HepG2 (cell line): ENCODE results near the gene LYPD3. TPM values are rescaled to one million over a fixed set of nuclear protein-coding genes. Genes with fewer than 3 reads are reported as not detected.

Experiments
- ELF1 ChIP-seq: sonication (generic); formaldehyde crosslinking; IDR thresholded peaks from 2 replicates; pipeline ENCODE4 v1.4.0; 2020; ENCODE audit warnings: missing genetic modification reagents
- FOXO1 ChIP-seq: sonication (generic); formaldehyde crosslinking; IDR thresholded peaks from 2 replicates; pipeline ENCODE4 v1.4.0; 2020; ENCODE audit warnings: missing genetic modification reagents
- NR2C2 ChIP-seq: sonication (generic); formaldehyde crosslinking; IDR thresholded peaks from 2 replicates; pipeline ENCODE4 v1.4.0; 2020; ENCODE audit warnings: missing genetic modification reagents, mild to moderate bottlenecking, moderate library complexity, borderline replicate concordance
- RORA ChIP-seq: sonication (generic); formaldehyde crosslinking; IDR thresholded peaks from 2 replicates; pipeline ENCODE4 v1.5.0; 2020; ENCODE audit warnings: mild to moderate bottlenecking, missing genetic modification reagents, moderate library complexity
- SCMH1 ChIP-seq: sonication (generic); formaldehyde crosslinking; IDR thresholded peaks from 2 replicates; pipeline ENCODE4 v1.9.0; 2021; ENCODE audit warnings: missing genetic modification reagents, mild to moderate bottlenecking, borderline replicate concordance
- SIN3A ChIP-seq: IDR thresholded peaks from 2 replicates; pipeline ENCODE4 v1.6.1; 2011; ENCODE audit warnings: low read depth, mild to moderate bottlenecking, control low read depth, low read length, borderline replicate concordance
- SRF ChIP-seq: IDR thresholded peaks from 2 replicates; pipeline ENCODE4 v1.6.1; 2011; ENCODE audit warnings: mild to moderate bottlenecking, low read depth, low read length, moderate library complexity
- SRSF1 ChIP-seq: fragments of 200-400 bp; formaldehyde crosslinking; optimal IDR thresholded peaks from 2 replicates; pipeline ENCODE3; 2017; ENCODE audit warnings: mild to moderate bottlenecking, low read depth, low read length, moderate library complexity
- TCF12 ChIP-seq, 2 experiments: fragments of 450-650 bp in 1 of 2; sonication (generic) in 1 of 2; formaldehyde crosslinking in 1 of 2; IDR thresholded peaks; 2 replicates each; pipeline versions ENCODE4 v1.6.1 to v1.8.0; 2017 to 2022; ENCODE audit warnings: antibody characterized with exemption in 1 of 2, mild to moderate bottlenecking in 1 of 2, missing genetic modification reagents in 1 of 2, moderate library complexity in 1 of 2
- TGIF2 ChIP-seq: IDR thresholded peaks from 2 replicates; pipeline ENCODE4 v1.6.1; 2016; ENCODE audit warnings: control low read depth, missing compliant biosample characterization
- YEATS4 ChIP-seq: sonication (generic); formaldehyde crosslinking; IDR thresholded peaks from 2 replicates; pipeline ENCODE4 v1.4.0; 2020; ENCODE audit warnings: missing genetic modification reagents, borderline replicate concordance
- ZC3H13 ChIP-seq: sonication (generic); formaldehyde crosslinking; IDR thresholded peaks from 2 replicates; pipeline ENCODE4 v1.8.1; 2023; ENCODE audit warnings: mild to moderate bottlenecking, missing genetic modification reagents, moderate library complexity
- ZMAT3 ChIP-seq: sonication (generic); formaldehyde crosslinking; conservative IDR thresholded peaks from 2 replicates; pipeline ENCODE4 v1.7.0; 2021; ENCODE audit warnings: missing genetic modification reagents
- ZNF143 ChIP-seq: sonication (generic); formaldehyde crosslinking; IDR thresholded peaks from 2 replicates; pipeline ENCODE4 v1.4.0; 2020; ENCODE audit warnings: missing genetic modification reagents
- ZNF256 ChIP-seq: sonication (generic); formaldehyde crosslinking; conservative IDR thresholded peaks from 2 replicates; pipeline ENCODE4 v1.4.0; 2020; ENCODE audit warnings: missing genetic modification reagents
- ZNF260 ChIP-seq: sonication (generic); formaldehyde crosslinking; IDR thresholded peaks from 2 replicates; pipeline ENCODE4 v1.4.0; 2020; ENCODE audit warnings: missing genetic modification reagents, low read depth, mild to moderate bottlenecking, borderline replicate concordance
- ZNF264 ChIP-seq: sonication (generic); formaldehyde crosslinking; IDR thresholded peaks from 2 replicates; pipeline ENCODE4 v1.4.0; 2020; ENCODE audit warnings: missing genetic modification reagents
- ZNF383 ChIP-seq: sonication (generic); formaldehyde crosslinking; IDR thresholded peaks from 2 replicates; pipeline ENCODE4 v1.4.0; 2020; ENCODE audit warnings: missing genetic modification reagents, mild to moderate bottlenecking, borderline replicate concordance
- ZNF431 ChIP-seq: sonication (generic); formaldehyde crosslinking; IDR thresholded peaks from 2 replicates; pipeline ENCODE4 v1.9.0; 2022; ENCODE audit warnings: missing genetic modification reagents, low read depth, mild to moderate bottlenecking, borderline replicate concordance
- ZNF446 ChIP-seq: sonication (generic); formaldehyde crosslinking; IDR thresholded peaks from 2 replicates; pipeline ENCODE4 v1.5.0; 2020; ENCODE audit warnings: mild to moderate bottlenecking, missing genetic modification reagents
- polyA plus RNA-seq, 8 experiments: library from polyadenylated mRNA; depleted of rRNA in 3 of 8; stranded (reverse) in 7 of 8; unstranded in 1 of 8; fragments of >200 nt; fragmentation: Illumina TruSeq in 4 of 8; extraction: Trizol in 4 of 8; gene quantifications; 2 replicates each; pipeline versions ENCODE4 v1.2.1 to v1.2.3, GENCODE V29; 2011 to 2016; ENCODE audit warnings: low read depth in 4 of 8, missing spikeins in 1 of 8, mixed read lengths in 1 of 8; ENCODE audit not compliant: insufficient read depth in 1 of 8
- total RNA-seq, 5 experiments: library from RNA; depleted of rRNA; stranded (reverse); fragments of >200 nt; fragmentation: Illumina TruSeq; extraction: Trizol; gene quantifications; 2 replicates each; pipeline ENCODE4 v1.2.3, GENCODE V29; 2016; ENCODE audit warnings: low read depth in 1 of 5
- TF ChIP-seq, protein P1 (sequence below), 2 experiments: fragments of 450-650 bp in 1 of 2; sonication (generic) in 1 of 2; formaldehyde crosslinking; IDR thresholded peaks; 2 replicates each; pipeline versions ENCODE4 v1.5.0 to v1.8.0; 2020 to 2022; ENCODE audit warnings: mild to moderate bottlenecking in 1 of 2, missing genetic modification reagents in 1 of 2
- TF ChIP-seq, protein P2 (sequence below): sonication (generic); formaldehyde crosslinking; IDR thresholded peaks from 2 replicates; pipeline ENCODE4 v1.8.0; 2022; ENCODE audit warnings: low read depth, missing genetic modification reagents
- TF ChIP-seq, protein P3 (sequence below): sonication (generic); formaldehyde crosslinking; IDR thresholded peaks from 2 replicates; pipeline ENCODE4 v1.5.1; 2020; ENCODE audit warnings: missing genetic modification reagents, mild to moderate bottlenecking, borderline replicate concordance
- TF ChIP-seq, protein P4 (sequence below): sonication (generic); formaldehyde crosslinking; IDR thresholded peaks from 2 replicates; pipeline ENCODE4 v1.5.0; 2020; ENCODE audit warnings: missing genetic modification reagents

Gene LYPD3
- total and polyA plus RNA-seq, 2 of the 13 experiments (the other 11 are each of a cell fraction or from before 2014, with no cell fraction given): 0.51 to 1.5 TPM

DNA sequence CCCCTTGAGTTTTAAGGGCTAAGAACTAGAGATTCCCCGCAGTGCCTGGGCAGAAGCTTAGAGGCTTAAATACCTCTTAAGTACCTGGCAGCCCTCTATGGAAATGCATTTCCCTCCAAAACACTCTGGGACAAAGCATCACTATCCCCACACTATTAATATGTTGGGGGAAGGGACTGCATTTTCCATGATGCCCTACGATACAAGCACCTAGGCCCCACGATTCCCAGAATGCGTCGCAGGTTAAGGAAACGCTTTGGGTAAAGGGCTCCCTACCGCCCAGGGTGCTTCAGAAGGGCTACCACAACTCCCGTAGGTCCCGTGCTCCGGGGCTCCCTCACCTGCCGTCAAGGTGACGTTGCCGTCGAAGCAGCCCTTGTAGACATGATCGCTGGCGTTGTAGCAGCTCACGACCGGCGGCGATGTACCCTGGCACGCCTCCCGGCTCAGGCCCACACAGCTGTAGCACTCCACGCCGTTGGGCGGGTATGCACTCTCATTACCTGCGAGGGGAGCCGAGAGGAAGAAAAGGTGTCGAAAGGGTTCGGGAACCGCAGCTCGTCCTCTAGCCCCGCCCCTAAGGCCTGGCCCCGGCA, 2.5 kb downstream of the LYPD3 start (continued):
- TF ChIP-seq, protein P1, sequence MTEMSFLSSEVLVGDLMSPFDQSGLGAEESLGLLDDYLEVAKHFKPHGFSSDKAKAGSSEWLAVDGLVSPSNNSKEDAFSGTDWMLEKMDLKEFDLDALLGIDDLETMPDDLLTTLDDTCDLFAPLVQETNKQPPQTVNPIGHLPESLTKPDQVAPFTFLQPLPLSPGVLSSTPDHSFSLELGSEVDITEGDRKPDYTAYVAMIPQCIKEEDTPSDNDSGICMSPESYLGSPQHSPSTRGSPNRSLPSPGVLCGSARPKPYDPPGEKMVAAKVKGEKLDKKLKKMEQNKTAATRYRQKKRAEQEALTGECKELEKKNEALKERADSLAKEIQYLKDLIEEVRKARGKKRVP (CRISPR knock-in tag; IDR thresholded peaks at IDR 0.05): no peak
- TF ChIP-seq SRSF1 (no peak), ZNF256 (CRISPR knock-in tag) (no peak), ZNF260 (CRISPR knock-in tag) (no peak), ZNF446 (CRISPR knock-in tag) (no peak), ZNF431 (CRISPR knock-in tag) (no peak), TCF12 (IDR thresholded peaks at IDR 0.05) (no peak), TCF12 (CRISPR knock-in tag; IDR thresholded peaks at IDR 0.05) (no peak), FOXO1 (no peak), TGIF2 (CRISPR knock-in tag) (no peak), NR2C2 (no peak), ZNF264 (CRISPR knock-in tag) (0 out of 2 replicates have a peak, but pooled peaks have one; percentile 45), ZNF143 (CRISPR knock-in tag) (no peak), ZNF383 (CRISPR knock-in tag) (no peak), ZMAT3 (CRISPR knock-in tag) (0 out of 2 replicates have a peak, but pooled peaks have one; percentile 15), SCMH1 (no peak), RORA (CRISPR knock-in tag) (no peak), ELF1 (no peak), SRF (no peak), ZC3H13 (CRISPR knock-in tag) (no peak), YEATS4 (CRISPR knock-in tag) (peak; percentile 31; the same call in 1 of the 2 replicates), SIN3A (no peak)
- TF ChIP-seq, protein P2, sequence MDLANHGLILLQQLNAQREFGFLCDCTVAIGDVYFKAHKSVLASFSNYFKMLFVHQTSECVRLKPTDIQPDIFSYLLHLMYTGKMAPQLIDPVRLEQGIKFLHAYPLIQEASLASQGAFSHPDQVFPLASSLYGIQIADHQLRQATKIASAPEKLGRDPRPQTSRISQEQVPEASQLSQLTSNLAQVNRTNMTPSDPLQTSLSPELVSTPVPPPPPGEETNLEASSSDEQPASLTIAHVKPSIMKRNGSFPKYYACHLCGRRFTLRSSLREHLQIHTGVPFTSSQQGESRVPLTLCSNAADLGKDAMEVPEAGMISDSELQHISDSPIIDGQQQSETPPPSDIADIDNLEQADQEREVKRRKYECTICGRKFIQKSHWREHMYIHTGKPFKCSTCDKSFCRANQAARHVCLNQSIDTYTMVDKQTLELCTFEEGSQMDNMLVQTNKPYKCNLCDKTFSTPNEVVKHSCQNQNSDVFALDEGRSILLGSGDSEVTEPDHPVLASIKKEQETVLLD (CRISPR knock-in tag): no peak
- TF ChIP-seq, protein P3, sequence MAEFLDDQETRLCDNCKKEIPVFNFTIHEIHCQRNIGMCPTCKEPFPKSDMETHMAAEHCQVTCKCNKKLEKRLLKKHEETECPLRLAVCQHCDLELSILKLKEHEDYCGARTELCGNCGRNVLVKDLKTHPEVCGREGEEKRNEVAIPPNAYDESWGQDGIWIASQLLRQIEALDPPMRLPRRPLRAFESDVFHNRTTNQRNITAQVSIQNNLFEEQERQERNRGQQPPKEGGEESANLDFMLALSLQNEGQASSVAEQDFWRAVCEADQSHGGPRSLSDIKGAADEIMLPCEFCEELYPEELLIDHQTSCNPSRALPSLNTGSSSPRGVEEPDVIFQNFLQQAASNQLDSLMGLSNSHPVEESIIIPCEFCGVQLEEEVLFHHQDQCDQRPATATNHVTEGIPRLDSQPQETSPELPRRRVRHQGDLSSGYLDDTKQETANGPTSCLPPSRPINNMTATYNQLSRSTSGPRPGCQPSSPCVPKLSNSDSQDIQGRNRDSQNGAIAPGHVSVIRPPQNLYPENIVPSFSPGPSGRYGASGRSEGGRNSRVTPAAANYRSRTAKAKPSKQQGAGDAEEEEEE (CRISPR knock-in tag): peak; percentile 8; the same call in 1 of the 2 replicates
- TF ChIP-seq, protein P4, sequence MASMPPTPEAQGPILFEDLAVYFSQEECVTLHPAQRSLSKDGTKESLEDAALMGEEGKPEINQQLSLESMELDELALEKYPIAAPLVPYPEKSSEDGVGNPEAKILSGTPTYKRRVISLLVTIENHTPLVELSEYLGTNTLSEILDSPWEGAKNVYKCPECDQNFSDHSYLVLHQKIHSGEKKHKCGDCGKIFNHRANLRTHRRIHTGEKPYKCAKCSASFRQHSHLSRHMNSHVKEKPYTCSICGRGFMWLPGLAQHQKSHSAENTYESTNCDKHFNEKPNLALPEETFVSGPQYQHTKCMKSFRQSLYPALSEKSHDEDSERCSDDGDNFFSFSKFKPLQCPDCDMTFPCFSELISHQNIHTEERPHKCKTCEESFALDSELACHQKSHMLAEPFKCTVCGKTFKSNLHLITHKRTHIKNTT (CRISPR knock-in tag): no peak
